ENCODE results near the gene RHEBL1.

Gene RHEBL1

GRCh38 chr12:49018261-49019119, 51.3 kb downstream of the RHEBL1 start, which contains the start of gene PRKAG1:
Gene PRKAG1, minus strand, starts transcription at chr12:49018776. Its CDS starts 36 bp downstream, at chr12:49018740.
- DNase-seq, result peak; percentile 93 to 95

DNA sequence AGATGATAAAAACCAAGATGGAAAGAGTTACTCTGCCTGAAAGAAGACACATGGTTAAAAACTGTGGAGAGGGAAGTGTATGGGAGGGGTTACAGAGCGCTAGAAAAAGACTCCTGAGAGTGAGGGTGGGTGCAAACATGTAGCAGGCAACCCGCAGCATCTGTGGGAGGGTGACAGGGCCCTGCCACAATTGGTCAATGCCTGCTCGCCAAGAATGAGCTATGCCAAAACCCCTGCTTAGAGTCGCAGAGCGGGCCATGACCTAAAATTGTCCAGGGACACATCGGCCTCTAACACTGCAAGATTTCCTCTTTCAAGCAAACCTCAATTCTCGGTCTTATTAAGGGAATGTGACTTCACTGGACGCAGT, 51.9 kb downstream of the RHEBL1 start:
- peak in 1 of 2 experiments; percentile 25 for DNase-seq

GRCh38 chr12:49015196-49015595, 54.6 kb downstream of the RHEBL1 start:
- DNase-seq, result no peak
